Measurements from ENCODE around the gene DNAI1.
A peak's percentile ranks its signal among the peaks of the same experiment; 100 is the strongest.

The DNAI1 gene

GRCh38 chr9:34457266-34458012 lies 1.2 kb upstream of the DNAI1 start:
- ATAC-seq, result peak; percentile 62
- TF ChIP-seq PATZ1 (CRISPR knock-in tag; IDR thresholded peaks at IDR 0.05; ENCODE audit: borderline replicate concordance) (0 out of 2 replicates have a peak, but pooled peaks have one; percentile 21), BACH2 (CRISPR knock-in tag; IDR thresholded peaks at IDR 0.05; ENCODE audit: borderline replicate concordance) (no peak), GLIS3 (CRISPR knock-in tag; IDR thresholded peaks at IDR 0.05) (no peak), TOX (CRISPR knock-in tag; IDR thresholded peaks at IDR 0.05; ENCODE audit: borderline replicate concordance) (no peak), ZNF8 (CRISPR knock-in tag; IDR thresholded peaks at IDR 0.05) (no peak), PPARA (CRISPR knock-in tag; IDR thresholded peaks at IDR 0.05; ENCODE audit: borderline replicate concordance) (no peak), CSRNP3 (CRISPR knock-in tag; IDR thresholded peaks at IDR 0.05) (no peak), ZFP30 (CRISPR knock-in tag; IDR thresholded peaks at IDR 0.05) (no peak)

GRCh38 chr9:34458959-34459340 lies 345 bp downstream of the DNAI1 start:
- TF ChIP-seq GLIS3 (CRISPR knock-in tag; IDR thresholded peaks at IDR 0.05) (no peak), OSR1 (CRISPR knock-in tag; IDR thresholded peaks at IDR 0.05) (no peak), ZNF565 (CRISPR knock-in tag; conservative IDR thresholded peaks at IDR 0.05; ENCODE audit: low read depth) (no peak), CSRNP3 (CRISPR knock-in tag; IDR thresholded peaks at IDR 0.05) (no peak), POU6F1 (CRISPR knock-in tag; IDR thresholded peaks at IDR 0.05; ENCODE audit: borderline replicate concordance, low read depth) (no peak), ESRRG (CRISPR knock-in tag; IDR thresholded peaks at IDR 0.05) (no peak), ZFP3 (CRISPR knock-in tag; IDR thresholded peaks at IDR 0.05) (no peak), ZFP30 (CRISPR knock-in tag; IDR thresholded peaks at IDR 0.05) (no peak), TOX (CRISPR knock-in tag; IDR thresholded peaks at IDR 0.05; ENCODE audit: borderline replicate concordance) (no peak), CSDC2 (CRISPR knock-in tag; IDR thresholded peaks at IDR 0.05) (no peak), CREB5 (CRISPR knock-in tag; IDR thresholded peaks at IDR 0.05; ENCODE audit: low read depth) (no peak), ZNF70 (CRISPR knock-in tag; IDR thresholded peaks at IDR 0.05) (no peak), SNAI2 (CRISPR knock-in tag; IDR thresholded peaks at IDR 0.05) (no peak), TSHZ2 (CRISPR knock-in tag; IDR thresholded peaks at IDR 0.05) (no peak; the same call in 1 of the 2 replicates)
- no peak for ATAC-seq

- no peak for ATAC-seq
- no peak for TF ChIP-seq CSDC2 (CRISPR knock-in tag; IDR thresholded peaks at IDR 0.05)
- TF ChIP-seq ZNF8 (CRISPR knock-in tag; IDR thresholded peaks at IDR 0.05), result no peak
- no peak for TF ChIP-seq TCF4 (CRISPR knock-in tag; IDR thresholded peaks at IDR 0.05; ENCODE audit: borderline replicate concordance)
- no peak for TF ChIP-seq ESRRG (CRISPR knock-in tag; IDR thresholded peaks at IDR 0.05)
- no peak for TF ChIP-seq POU6F1 (CRISPR knock-in tag; IDR thresholded peaks at IDR 0.05; ENCODE audit: borderline replicate concordance, low read depth)
- no peak for TF ChIP-seq CREB5 (CRISPR knock-in tag; IDR thresholded peaks at IDR 0.05; ENCODE audit: low read depth)
- TF ChIP-seq TSHZ2 (CRISPR knock-in tag; IDR thresholded peaks at IDR 0.05), result no peak
These were observed 751 bp downstream of the DNAI1 start for GRCh38 chr9:34459356-34459755.

All from SK-N-SH treated with all-trans-retinoic acid at 6 μM for 48 hours (cell line).